Non-pigmented ciliary epithelial cell (primary cell): ENCODE data around the gene GCG.

Experiments used
- DNase-seq: peaks from one replicate; pipeline ENCODE4 v3.0.0-alpha.2; 2010; ENCODE audit warnings: low read depth

GCG gene

DNA sequence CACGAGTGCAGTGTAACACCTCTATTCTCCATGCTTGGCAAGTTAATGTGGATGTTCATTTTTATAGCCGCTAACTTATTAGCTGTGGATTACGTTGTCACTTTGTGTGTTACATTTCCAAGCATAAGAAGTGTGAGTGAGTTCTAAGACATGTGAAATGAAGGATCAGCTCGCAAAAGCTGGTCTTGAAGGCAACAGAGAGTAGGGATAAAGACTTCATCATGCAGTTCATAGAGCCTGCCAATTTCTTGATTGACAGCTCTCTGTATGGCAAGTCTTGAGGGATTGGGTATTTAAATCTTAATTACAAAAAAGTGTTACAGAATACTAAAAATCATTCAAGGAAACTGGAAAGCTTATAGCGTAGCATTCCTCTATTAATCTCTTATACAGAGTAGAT, 52.2 kb downstream of the GCG start:
- no peak for DNase-seq
